Measurements from ENCODE around the gene CNKSR2. TPM values are rescaled to one million over a fixed set of nuclear protein-coding genes. Genes with fewer than 3 reads are reported as not detected.

The CNKSR2 gene
- not detected for polyA plus RNA-seq (2012; ENCODE audit: missing spikeins)

DNA sequence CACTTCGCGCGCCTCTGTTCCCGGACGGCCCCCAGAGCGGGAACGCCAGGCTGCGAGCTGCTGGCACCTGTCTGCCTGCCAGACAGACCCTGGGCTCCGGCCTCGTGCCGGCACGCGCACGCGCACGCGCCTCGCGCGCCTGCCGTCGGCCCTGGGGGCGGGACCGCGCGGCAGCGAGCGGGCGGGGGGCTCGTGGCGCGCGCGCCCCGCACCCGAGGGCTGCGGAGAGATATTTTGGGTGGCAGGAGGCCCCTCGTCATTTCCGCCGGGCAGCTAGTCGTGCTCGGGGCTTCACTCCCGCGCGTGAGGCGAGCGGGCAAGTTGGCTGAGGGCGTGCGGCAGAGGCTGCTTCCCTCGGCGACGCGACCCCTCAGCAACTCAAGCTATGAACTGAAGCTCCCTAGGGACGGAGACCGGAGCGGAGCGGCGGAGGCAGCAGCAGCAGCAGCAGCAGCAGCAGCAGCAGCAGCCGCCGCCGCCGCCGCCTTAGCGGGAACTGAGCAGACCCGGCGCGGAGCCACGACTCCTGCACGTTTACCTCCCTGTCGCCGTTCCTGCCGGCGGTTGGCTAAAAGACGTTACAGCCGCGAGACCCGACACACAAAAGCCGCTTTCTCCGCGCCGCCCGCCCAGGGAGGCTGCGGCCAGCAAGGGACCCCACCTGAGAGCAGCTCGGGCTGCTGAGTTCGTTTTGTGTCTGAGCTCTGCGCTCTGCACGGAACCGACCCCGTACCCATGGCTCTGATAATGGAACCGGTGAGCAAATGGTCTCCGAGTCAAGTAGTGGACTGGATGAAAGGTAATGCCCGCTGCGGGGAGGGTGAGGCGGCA is at the start of gene CNKSR2:
Gene CNKSR2, plus strand, starts transcription at position 256 of the 831 bp plus-strand sequence. Its CDS starts 480 bp downstream, at position 736.
- no peak for FAIRE-seq
- DNase-seq (ENCODE audit: insufficient read length) = peak; percentile 32

DNA sequence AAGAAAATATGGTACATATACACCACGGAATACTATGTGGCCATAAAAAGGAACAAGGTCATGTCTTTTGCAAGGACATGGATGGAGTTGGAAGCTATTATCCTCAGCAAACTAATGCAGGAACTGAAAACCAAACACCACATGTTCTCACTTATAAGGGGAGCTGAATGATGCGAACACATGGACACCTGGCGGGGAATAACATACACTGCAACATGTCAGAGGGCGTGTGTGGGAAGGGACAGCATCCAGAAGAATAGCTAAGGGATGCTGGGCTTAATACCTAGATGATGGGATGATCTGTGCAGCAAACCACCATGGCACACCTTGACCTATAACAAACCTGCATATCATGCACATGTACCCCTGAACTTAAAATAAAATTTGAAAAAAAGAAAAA is 19.5 kb upstream of the CNKSR2 start:
- TF ChIP-seq POLR2A (IDR thresholded peaks at IDR 0.05; ENCODE audit: low read depth, low read length) (no peak), POLR2AphosphoS5 (IDR thresholded peaks at IDR 0.05; ENCODE audit: low read depth, low read length) (no peak), TAF1 (IDR thresholded peaks at IDR 0.05; ENCODE audit: borderline replicate concordance, low read depth, low read length) (no peak)
- no peak for FAIRE-seq
- no peak for DNase-seq (ENCODE audit: insufficient read length)

More for the DNA sequence above, at the start of gene CNKSR2:
- TF ChIP-seq POLR2AphosphoS5 (IDR thresholded peaks at IDR 0.05; ENCODE audit: low read depth, low read length) = no peak
- TF ChIP-seq POLR2A (IDR thresholded peaks at IDR 0.05; ENCODE audit: low read depth, low read length) = no peak
- TF ChIP-seq TAF1 (IDR thresholded peaks at IDR 0.05; ENCODE audit: borderline replicate concordance, low read depth, low read length) = no peak

DNA sequence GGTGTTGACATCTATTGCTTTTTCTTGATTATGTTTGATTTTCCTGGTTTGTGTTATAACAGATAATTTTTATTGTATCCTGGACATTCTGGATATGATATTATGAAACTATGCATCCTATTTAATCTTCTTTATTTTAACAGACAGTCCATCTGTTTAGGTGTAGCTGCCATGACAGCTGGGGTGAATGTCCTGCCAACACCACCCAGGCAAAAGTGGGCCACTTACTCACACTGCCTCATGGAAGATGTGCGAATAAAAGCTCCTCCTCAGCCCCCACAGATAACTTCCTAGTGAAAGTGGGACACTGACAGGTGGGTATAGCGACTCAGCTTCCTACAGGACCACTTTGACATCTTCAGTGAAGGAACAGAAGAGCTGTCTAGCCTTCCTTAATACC is 18.4 kb upstream of the CNKSR2 start:
- TF ChIP-seq POLR2AphosphoS5 (IDR thresholded peaks at IDR 0.05; ENCODE audit: low read depth, low read length) = no peak
- TF ChIP-seq TAF1 (IDR thresholded peaks at IDR 0.05; ENCODE audit: borderline replicate concordance, low read depth, low read length) = no peak
- no peak for TF ChIP-seq POLR2A (IDR thresholded peaks at IDR 0.05; ENCODE audit: low read depth, low read length)
- no peak for FAIRE-seq

DNA sequence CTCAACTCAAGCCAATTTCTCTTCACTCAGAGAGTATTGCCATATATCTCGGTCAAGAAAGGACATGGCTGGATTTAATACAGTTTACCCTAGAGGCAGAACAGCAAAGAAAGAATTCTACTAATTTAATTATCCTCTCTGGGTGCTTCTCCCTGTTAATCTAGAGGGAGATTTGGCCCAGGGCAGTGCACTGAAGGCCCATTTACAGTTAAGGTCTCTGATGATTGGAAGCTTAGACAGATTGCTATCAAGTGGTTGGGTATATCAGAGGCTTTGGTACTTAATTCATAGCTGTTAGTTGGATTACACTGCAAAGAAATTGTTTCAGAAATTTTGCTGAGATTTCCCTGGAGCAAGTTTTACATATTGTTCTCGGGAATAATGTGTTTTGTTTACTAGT is 4.6 kb upstream of the CNKSR2 start:
- no peak for FAIRE-seq

More for the DNA sequence above, 18.4 kb upstream of the CNKSR2 start:
- no peak for DNase-seq (ENCODE audit: insufficient read length)

DNA sequence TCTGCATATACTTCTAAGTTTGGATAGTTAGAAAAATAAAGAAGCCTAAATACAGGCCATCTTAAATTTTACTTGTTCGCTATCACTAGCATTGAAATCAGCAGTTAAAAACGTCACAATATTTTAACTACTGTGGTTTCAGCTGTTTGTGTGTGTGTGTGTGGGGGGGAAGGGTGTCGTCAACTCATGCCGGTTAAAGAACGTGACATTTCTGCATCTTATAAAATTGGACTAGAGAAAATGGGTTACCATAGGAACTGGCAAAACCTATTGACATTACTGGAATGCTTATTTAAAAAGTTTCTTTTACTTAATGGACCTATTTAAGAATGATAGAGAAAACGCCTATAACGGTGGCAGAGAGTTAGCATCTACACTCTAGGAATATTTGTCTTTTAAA is 1.2 kb upstream of the CNKSR2 start:
- TF ChIP-seq POLR2AphosphoS5 (IDR thresholded peaks at IDR 0.05; ENCODE audit: low read depth, low read length) = no peak
- no peak for DNase-seq (ENCODE audit: insufficient read length)
- FAIRE-seq = peak; percentile 33

More for the DNA sequence above, 4.6 kb upstream of the CNKSR2 start:
- TF ChIP-seq POLR2AphosphoS5 (IDR thresholded peaks at IDR 0.05; ENCODE audit: low read depth, low read length) (no peak), POLR2A (IDR thresholded peaks at IDR 0.05; ENCODE audit: low read depth, low read length) (no peak), TAF1 (IDR thresholded peaks at IDR 0.05; ENCODE audit: borderline replicate concordance, low read depth, low read length) (no peak)
- DNase-seq (ENCODE audit: insufficient read length) = no peak

DNA sequence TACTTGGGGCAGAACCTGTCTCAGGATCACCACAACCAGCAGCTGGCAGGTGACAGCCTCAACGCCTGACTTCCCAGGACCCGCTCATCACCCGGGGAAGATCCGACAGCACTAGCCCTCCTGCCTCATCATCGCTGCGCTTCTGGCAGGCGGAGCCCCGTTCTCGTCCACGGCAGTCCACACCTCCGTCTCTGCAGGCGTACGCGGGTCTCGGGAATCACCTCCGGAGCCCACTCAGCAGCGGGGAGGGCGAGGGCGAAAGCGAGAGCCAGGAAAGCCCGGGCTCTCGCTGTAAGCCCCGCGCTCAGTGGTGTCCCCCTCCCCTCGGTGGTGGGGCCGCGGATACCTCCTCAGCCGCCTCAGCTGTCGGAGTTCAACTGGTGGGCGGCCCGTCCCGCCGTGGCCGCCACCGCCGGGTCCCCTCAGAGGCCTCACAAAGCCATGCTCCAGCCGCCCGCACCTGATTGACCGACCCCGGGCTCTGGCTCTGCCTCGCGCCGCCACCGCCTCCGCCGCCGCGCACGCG is 518 bp upstream of the CNKSR2 start:
- FAIRE-seq (no peak), DNase-seq (ENCODE audit: insufficient read length) (no peak)
- TF ChIP-seq TAF1 (IDR thresholded peaks at IDR 0.05; ENCODE audit: borderline replicate concordance, low read depth, low read length) (no peak), POLR2AphosphoS5 (IDR thresholded peaks at IDR 0.05; ENCODE audit: low read depth, low read length) (no peak), POLR2A (IDR thresholded peaks at IDR 0.05; ENCODE audit: low read depth, low read length) (no peak)

DNA sequence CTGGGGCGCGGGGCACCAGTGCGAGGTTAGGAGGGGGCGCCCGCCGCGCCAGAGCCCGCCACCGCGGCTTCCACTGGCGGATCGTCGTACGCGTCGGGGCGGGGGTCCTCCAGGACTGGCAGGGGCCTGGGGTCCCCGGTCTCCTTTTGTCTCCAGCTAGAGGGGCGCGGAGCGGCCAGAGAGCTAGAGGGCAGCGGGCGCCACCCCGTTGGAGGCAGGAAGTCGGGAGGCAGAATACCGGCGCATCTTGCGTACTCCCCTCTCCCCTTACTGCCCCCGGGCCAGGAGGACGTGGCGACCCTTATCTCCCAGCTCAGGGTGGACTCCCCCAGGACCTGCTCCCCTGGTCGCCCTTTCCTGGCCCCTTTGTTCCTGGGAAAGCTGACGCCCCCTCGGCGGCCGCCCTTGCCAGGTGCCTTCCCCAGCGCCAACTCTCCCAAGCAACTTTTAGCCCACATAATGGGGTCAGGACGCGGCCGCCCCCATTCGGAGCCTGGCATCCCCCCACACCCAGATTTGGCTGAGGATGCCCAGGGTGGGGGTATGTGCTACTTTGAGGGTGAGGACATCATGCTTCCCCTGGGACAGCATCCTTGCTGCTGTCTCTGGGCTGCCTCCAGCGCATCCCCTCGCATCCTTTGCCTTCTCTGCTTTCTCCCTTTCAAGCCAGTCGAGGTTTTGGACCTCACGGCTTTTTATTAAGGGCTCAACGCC is 933 bp downstream of the CNKSR2 start:
- no peak for DNase-seq (ENCODE audit: insufficient read length)
- TF ChIP-seq POLR2AphosphoS5 (IDR thresholded peaks at IDR 0.05; ENCODE audit: low read depth, low read length) = no peak
- no peak for TF ChIP-seq TAF1 (IDR thresholded peaks at IDR 0.05; ENCODE audit: borderline replicate concordance, low read depth, low read length)
- FAIRE-seq = no peak

DNA sequence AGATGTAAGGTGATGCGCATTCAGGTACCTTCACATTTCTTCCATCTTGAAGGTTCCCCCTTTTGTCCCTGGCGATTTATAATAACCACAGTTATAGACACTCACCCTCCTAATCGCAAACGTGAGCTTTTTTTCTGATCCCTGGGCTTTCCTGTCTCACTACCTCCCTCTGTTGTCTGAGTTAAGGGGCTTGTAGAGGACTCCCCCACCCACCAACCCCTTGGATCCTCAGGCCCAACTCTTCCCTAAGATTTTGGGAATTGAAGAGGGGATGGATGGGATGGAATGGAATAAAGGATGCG is 1.4 kb downstream of the CNKSR2 start:
- no peak for FAIRE-seq
- TF ChIP-seq POLR2A (IDR thresholded peaks at IDR 0.05; ENCODE audit: low read depth, low read length) (no peak), TAF1 (IDR thresholded peaks at IDR 0.05; ENCODE audit: borderline replicate concordance, low read depth, low read length) (no peak), POLR2AphosphoS5 (IDR thresholded peaks at IDR 0.05; ENCODE audit: low read depth, low read length) (no peak)
- no peak for DNase-seq (ENCODE audit: insufficient read length)

DNA sequence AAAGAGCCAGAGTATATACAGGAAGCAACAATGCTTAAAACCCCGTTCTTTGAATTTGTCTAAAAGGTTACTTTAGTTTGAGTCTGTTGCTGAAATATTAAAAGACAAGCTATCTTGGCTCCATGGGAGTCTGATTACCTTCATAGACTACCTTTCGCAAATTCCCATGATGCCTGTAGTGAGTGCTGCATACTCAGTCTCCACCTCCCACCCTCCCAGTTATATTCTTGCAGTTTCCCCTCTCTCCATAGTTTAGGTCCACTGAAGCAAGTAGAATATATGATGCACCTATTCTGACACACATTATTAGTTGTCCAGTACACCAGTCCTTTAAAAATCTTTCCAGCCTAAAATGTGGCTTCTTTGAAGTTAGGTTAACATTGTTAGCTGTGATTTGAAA is 2.4 kb downstream of the CNKSR2 start:
- DNase-seq (ENCODE audit: insufficient read length) (no peak), FAIRE-seq (no peak)
- TF ChIP-seq POLR2AphosphoS5 (IDR thresholded peaks at IDR 0.05; ENCODE audit: low read depth, low read length) (no peak), TAF1 (IDR thresholded peaks at IDR 0.05; ENCODE audit: borderline replicate concordance, low read depth, low read length) (no peak), POLR2A (IDR thresholded peaks at IDR 0.05; ENCODE audit: low read depth, low read length) (no peak)

DNA sequence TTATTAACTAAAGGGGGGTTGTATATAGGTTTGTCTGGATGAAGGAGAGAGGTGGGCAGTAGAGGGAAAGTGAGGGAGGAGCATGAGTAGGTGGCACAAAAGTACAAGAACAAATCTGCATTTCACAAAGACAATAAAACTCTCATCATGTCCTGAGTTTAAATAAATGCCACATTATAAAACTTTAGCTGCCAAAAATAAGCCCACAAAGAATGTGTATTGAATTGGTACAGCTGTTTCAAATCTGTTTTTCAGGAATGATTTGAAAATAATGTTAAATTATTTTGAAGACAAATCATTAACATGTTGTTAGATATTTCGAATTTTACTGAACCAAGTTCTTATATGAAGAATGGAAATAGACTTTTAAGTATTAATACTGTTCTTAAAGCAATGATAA is 5.8 kb downstream of the CNKSR2 start:
- TF ChIP-seq POLR2A (IDR thresholded peaks at IDR 0.05; ENCODE audit: low read depth, low read length) = no peak
- TF ChIP-seq POLR2AphosphoS5 (IDR thresholded peaks at IDR 0.05; ENCODE audit: low read depth, low read length) = no peak
- TF ChIP-seq TAF1 (IDR thresholded peaks at IDR 0.05; ENCODE audit: borderline replicate concordance, low read depth, low read length) = no peak
- DNase-seq (ENCODE audit: insufficient read length) (no peak), FAIRE-seq (no peak)

DNA sequence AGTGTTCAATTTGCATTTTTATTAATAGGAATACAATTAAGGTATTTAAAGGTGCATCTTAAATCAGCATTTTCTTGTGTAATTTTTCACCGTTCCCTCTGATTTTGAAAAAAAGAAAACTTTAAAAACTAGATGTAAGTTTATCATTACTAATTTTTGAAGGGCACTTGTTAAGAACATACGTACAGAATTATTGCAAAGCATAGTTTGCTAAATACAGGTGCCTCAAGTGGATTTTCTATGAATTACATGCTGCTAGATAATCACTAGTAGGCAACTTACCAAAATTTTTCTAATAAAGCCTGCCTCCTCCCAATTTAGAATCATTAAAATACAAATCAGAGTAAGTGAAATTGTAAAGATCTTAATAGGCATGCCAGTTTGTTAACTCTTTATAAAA is 8.5 kb downstream of the CNKSR2 start:
- FAIRE-seq (no peak), DNase-seq (ENCODE audit: insufficient read length) (no peak)
- TF ChIP-seq POLR2AphosphoS5 (IDR thresholded peaks at IDR 0.05; ENCODE audit: low read depth, low read length) = no peak
- no peak for TF ChIP-seq TAF1 (IDR thresholded peaks at IDR 0.05; ENCODE audit: borderline replicate concordance, low read depth, low read length)
- TF ChIP-seq POLR2A (IDR thresholded peaks at IDR 0.05; ENCODE audit: low read depth, low read length) = no peak

DNA sequence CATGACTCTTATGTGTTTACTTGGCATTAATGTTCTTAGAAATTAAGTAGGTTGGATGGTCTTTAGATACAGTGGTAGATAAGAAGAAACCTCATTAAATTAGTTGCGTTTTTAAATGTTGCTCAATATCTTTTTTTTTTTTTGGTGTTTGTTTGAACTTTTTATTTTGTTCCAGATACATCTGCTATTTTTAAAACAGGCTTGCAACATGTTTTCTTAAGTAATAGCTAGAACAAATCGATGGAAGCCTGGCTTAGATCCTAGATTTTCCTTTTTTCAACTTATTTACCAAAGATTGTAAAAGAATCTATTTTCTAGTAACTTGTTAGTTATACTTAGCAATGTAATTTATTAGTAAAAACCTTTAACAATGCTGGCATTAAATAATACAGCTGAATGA is 9.3 kb downstream of the CNKSR2 start:
- FAIRE-seq (no peak), DNase-seq (ENCODE audit: insufficient read length) (no peak)
- no peak for TF ChIP-seq TAF1 (IDR thresholded peaks at IDR 0.05; ENCODE audit: borderline replicate concordance, low read depth, low read length)
- no peak for TF ChIP-seq POLR2AphosphoS5 (IDR thresholded peaks at IDR 0.05; ENCODE audit: low read depth, low read length)
- no peak for TF ChIP-seq POLR2A (IDR thresholded peaks at IDR 0.05; ENCODE audit: low read depth, low read length)
